Mammary epithelial cell (primary cell): ENCODE data around the gene PPM1J.

Source experiments
- EZH2 ChIP-seq: IDR thresholded peaks from 2 replicates; pipeline ENCODE4 v1.6.1; 2012; ENCODE audit warnings: low read length, inconsistent platforms, borderline replicate concordance
- TF ChIP-seq, protein P1 (sequence below), 2 donors: IDR thresholded peaks in 1 of 2; conservative IDR thresholded peaks in 1 of 2; 2 replicates each; pipeline ENCODE4 v1.5.1; 2011 to 2012; ENCODE audit warnings: inconsistent platforms in 2 of 2, low read length in 2 of 2, mild to moderate bottlenecking in 2 of 2, control low read depth in 1 of 2, low read depth in 1 of 2; ENCODE audit not compliant: insufficient read depth in 1 of 2; ENCODE audit errors: extremely low read depth in 1 of 2

DNA sequence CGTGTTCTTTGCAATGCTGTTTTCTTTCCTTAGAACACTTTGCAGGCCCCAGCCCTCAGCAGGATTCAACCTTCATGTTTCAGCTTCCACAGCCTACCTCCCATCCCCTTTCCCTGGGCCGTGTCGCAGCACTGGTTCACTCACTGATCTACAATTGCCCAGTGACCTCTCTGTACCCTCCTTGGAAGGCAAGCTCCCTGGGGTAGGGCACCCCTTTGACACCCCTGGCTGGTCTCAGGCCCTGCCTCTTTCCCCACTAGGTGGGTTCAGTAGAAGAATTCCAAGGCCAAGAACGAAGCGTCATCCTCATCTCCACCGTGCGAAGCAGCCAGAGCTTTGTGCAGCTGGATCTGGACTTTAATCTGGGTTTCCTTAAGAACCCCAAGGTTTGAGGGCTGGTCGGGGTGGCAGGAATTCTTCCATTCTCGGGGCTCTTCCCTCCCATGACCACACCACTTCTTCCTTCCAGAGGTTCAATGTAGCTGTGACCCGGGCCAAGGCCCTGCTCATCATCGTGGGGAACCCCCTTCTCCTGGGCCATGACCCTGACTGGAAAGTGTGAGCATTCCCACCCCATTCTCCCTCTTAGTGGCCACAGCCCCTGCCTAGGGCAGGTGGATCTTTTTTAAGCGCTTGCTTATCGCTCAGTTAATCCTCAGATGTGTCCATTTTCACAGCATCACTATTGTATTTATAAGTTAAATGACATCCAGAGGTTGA, 15.5 kb downstream of the PPM1J start:
- TF ChIP-seq, protein P1, sequence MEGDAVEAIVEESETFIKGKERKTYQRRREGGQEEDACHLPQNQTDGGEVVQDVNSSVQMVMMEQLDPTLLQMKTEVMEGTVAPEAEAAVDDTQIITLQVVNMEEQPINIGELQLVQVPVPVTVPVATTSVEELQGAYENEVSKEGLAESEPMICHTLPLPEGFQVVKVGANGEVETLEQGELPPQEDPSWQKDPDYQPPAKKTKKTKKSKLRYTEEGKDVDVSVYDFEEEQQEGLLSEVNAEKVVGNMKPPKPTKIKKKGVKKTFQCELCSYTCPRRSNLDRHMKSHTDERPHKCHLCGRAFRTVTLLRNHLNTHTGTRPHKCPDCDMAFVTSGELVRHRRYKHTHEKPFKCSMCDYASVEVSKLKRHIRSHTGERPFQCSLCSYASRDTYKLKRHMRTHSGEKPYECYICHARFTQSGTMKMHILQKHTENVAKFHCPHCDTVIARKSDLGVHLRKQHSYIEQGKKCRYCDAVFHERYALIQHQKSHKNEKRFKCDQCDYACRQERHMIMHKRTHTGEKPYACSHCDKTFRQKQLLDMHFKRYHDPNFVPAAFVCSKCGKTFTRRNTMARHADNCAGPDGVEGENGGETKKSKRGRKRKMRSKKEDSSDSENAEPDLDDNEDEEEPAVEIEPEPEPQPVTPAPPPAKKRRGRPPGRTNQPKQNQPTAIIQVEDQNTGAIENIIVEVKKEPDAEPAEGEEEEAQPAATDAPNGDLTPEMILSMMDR (conservative IDR thresholded peaks at IDR 0.05 in 1 of 2, IDR thresholded peaks at IDR 0.05 in 1 of 2; ENCODE audit: extremely low read depth in 1 of 2, insufficient read depth in 1 of 2, low read depth in 1 of 2, low read length in 2 of 2): no peak
- no peak for TF ChIP-seq EZH2
